Peyer's patch (tissue), 4 donors: ENCODE results near the gene TCF25.

ENCODE experiments used
- POLR2A ChIP-seq, 2 donors: fragments of 450-650 bp; IDR thresholded peaks; one replicate each; pipeline ENCODE4 v1.5.1; 2017; ENCODE audit warnings: antibody characterized with exemption in 2 of 2, mild to moderate bottlenecking in 2 of 2, moderate library complexity in 2 of 2
- TF ChIP-seq, protein P1 (sequence below), 6 experiments: fragments of 450-650 bp in 4 of 6; fragments of 200-600 bp in 2 of 6; sonication (generic) in 1 of 6; IDR thresholded peaks; one replicate each; pipeline ENCODE4 v1.5.1; 2017 to 2019; ENCODE audit warnings: antibody characterized with exemption in 6 of 6, mild to moderate bottlenecking in 3 of 6, moderate library complexity in 1 of 6

DNA sequence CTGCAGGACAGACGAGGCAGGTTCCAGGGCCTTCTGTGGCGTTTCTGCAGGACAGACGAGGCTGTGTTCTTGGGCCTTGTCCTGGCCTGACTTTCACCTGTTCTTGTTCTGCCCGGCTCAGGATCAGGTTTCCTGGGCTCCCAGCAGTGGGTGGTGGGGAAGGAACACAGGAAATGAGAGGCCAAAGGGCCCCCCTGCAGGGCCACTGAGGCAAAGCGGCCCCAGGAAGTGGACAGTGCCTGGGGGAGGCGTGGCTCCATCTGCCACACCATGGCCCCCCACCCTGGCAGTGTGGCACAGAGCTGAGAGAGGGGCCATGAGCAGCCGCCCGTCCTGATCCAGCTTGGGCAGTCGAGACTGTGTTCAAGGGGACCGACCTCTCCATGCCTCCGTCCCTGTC, 24.4 kb upstream of the TCF25 start:
- TF ChIP-seq, protein P1, sequence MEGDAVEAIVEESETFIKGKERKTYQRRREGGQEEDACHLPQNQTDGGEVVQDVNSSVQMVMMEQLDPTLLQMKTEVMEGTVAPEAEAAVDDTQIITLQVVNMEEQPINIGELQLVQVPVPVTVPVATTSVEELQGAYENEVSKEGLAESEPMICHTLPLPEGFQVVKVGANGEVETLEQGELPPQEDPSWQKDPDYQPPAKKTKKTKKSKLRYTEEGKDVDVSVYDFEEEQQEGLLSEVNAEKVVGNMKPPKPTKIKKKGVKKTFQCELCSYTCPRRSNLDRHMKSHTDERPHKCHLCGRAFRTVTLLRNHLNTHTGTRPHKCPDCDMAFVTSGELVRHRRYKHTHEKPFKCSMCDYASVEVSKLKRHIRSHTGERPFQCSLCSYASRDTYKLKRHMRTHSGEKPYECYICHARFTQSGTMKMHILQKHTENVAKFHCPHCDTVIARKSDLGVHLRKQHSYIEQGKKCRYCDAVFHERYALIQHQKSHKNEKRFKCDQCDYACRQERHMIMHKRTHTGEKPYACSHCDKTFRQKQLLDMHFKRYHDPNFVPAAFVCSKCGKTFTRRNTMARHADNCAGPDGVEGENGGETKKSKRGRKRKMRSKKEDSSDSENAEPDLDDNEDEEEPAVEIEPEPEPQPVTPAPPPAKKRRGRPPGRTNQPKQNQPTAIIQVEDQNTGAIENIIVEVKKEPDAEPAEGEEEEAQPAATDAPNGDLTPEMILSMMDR (IDR thresholded peaks at IDR 0.05), result no peak
- no peak for TF ChIP-seq POLR2A (IDR thresholded peaks at IDR 0.05)
